HUES48 (cell line): ENCODE data around the gene ARL15.

Source experiments
- H3K27ac ChIP-seq: one replicate; pipeline ENCODE4 v1.7.0; 2013; ENCODE audit warnings: low read depth, low read length, inconsistent platforms
- H3K27me3 ChIP-seq: 2 replicates; pipeline ENCODE4 v1.6.1; 2013; ENCODE audit warnings: mild to moderate bottlenecking, low read length; ENCODE audit not compliant: control insufficient read depth, insufficient read depth
- H3K36me3 ChIP-seq: 2 replicates; pipeline ENCODE4 v1.6.1; 2013; ENCODE audit warnings: low read length; ENCODE audit not compliant: control insufficient read depth, insufficient read depth
- H3K4me1 ChIP-seq: 2 replicates; pipeline ENCODE4 v1.6.1; 2013; ENCODE audit warnings: mild to moderate bottlenecking, low read length; ENCODE audit not compliant: control insufficient read depth, insufficient read depth
- H3K4me3 ChIP-seq: 2 replicates; pipeline ENCODE4 v1.5.1; 2013; ENCODE audit warnings: mild to moderate bottlenecking, low read depth, low read length
- H3K9ac ChIP-seq: 2 replicates; pipeline ENCODE4 v1.6.1; 2013; ENCODE audit warnings: mild to moderate bottlenecking, low read depth, low read length, moderate library complexity
- H3K9me3 ChIP-seq: 2 replicates; pipeline ENCODE4 v1.6.1; 2013; ENCODE audit warnings: low read length; ENCODE audit not compliant: control insufficient read depth, insufficient read depth

The ARL15 gene

GRCh38 chr5:54117957-54118356, 192.4 kb downstream of the ARL15 start:
- no peaks in the 10 kb centered on the region for H3K4me1 ChIP-seq
- H3K9me3 ChIP-seq: no peaks in the 10 kb centered on the region
- no peak overlapping the region for H3K4me3 ChIP-seq
- H3K27me3 ChIP-seq: no peaks in the 10 kb centered on the region
- no peaks in the 10 kb centered on the region for H3K36me3 ChIP-seq
- H3K27ac ChIP-seq: no peak overlapping the region
- no peak overlapping the region for H3K9ac ChIP-seq

- Histone ChIP-seq H3K27me3 (no peaks in the 10 kb centered on the region), H3K36me3 (no peaks in the 10 kb centered on the region), H3K9me3 (no peaks in the 10 kb centered on the region)
These were observed 194.5 kb downstream of the ARL15 start for GRCh38 chr5:54115735-54116403.

GRCh38 chr5:54113060-54113459, 197.3 kb downstream of the ARL15 start:
- Histone ChIP-seq H3K9ac (no peak overlapping the region), H3K9me3 (no peaks in the 10 kb centered on the region), H3K36me3 (no peaks in the 10 kb centered on the region), H3K27me3 (no peaks in the 10 kb centered on the region), H3K27ac (no peak overlapping the region), H3K4me3 (no peak overlapping the region), H3K4me1 (peaks cover 5% of the 10 kb centered on the region; the same call in 1 of the 2 replicates)

More at GRCh38 chr5:54115735-54116403, 194.5 kb downstream of the ARL15 start:
- Histone ChIP-seq H3K27ac (no peak overlapping the region), H3K4me1 (no peaks in the 10 kb centered on the region), H3K4me3 (no peak overlapping the region), H3K9ac (no peak overlapping the region)

- H3K27ac ChIP-seq: no peak overlapping the region
- H3K4me1 ChIP-seq: peaks cover 5% of the 10 kb centered on the region; the same call in 1 of the 2 replicates
- H3K9me3 ChIP-seq: no peaks in the 10 kb centered on the region
- H3K36me3 ChIP-seq: no peaks in the 10 kb centered on the region
- H3K9ac ChIP-seq: no peak overlapping the region
- H3K27me3 ChIP-seq: no peaks in the 10 kb centered on the region
- no peak overlapping the region for H3K4me3 ChIP-seq
These were observed 200.6 kb downstream of the ARL15 start for GRCh38 chr5:54109626-54110330.

- H3K36me3 ChIP-seq: no peaks in the 10 kb centered on the region
- no peaks in the 10 kb centered on the region for H3K9me3 ChIP-seq
- no peaks in the 10 kb centered on the region for H3K27me3 ChIP-seq
- H3K4me1 ChIP-seq: peaks cover 12% of the 10 kb centered on the region
- no peak overlapping the region for H3K9ac ChIP-seq
- H3K4me3 ChIP-seq: no peak overlapping the region
- no peak overlapping the region for H3K27ac ChIP-seq
These were observed 202.2 kb downstream of the ARL15 start for GRCh38 chr5:54108136-54108535.

- Histone ChIP-seq H3K36me3 (no peaks in the 10 kb centered on the region), H3K27ac (no peak overlapping the region), H3K4me1 (peaks cover 18% of the 10 kb centered on the region), H3K4me3 (no peak overlapping the region), H3K9me3 (no peaks in the 10 kb centered on the region), H3K9ac (no peak overlapping the region), H3K27me3 (no peaks in the 10 kb centered on the region)
These were observed 206.5 kb downstream of the ARL15 start for GRCh38 chr5:54103871-54104270.

- H3K9me3 ChIP-seq: no peaks in the 10 kb centered on the region
- no peak overlapping the region for H3K27ac ChIP-seq
- no peak overlapping the region for H3K4me3 ChIP-seq
- H3K4me1 ChIP-seq: peaks cover 32% of the 10 kb centered on the region
- H3K36me3 ChIP-seq: no peaks in the 10 kb centered on the region
- H3K9ac ChIP-seq: no peak overlapping the region
- no peaks in the 10 kb centered on the region for H3K27me3 ChIP-seq
These were observed 212.1 kb downstream of the ARL15 start for GRCh38 chr5:54098267-54098666.

- Histone ChIP-seq H3K27ac (no peak overlapping the region), H3K4me1 (peaks cover 33% of the 10 kb centered on the region), H3K27me3 (no peaks in the 10 kb centered on the region), H3K4me3 (no peak overlapping the region), H3K9me3 (no peaks in the 10 kb centered on the region), H3K9ac (no peak overlapping the region), H3K36me3 (no peaks in the 10 kb centered on the region)
These were observed 214.4 kb downstream of the ARL15 start for GRCh38 chr5:54095969-54096368.

GRCh38 chr5:54094706-54095105, 215.7 kb downstream of the ARL15 start:
- no peak overlapping the region for H3K9ac ChIP-seq
- H3K36me3 ChIP-seq: no peaks in the 10 kb centered on the region
- no peaks in the 10 kb centered on the region for H3K9me3 ChIP-seq
- H3K4me1 ChIP-seq: peaks cover 40% of the 10 kb centered on the region
- H3K27me3 ChIP-seq: no peaks in the 10 kb centered on the region
- no peak overlapping the region for H3K27ac ChIP-seq
- H3K4me3 ChIP-seq: no peak overlapping the region

- no peak overlapping the region for H3K4me3 ChIP-seq
- H3K9ac ChIP-seq: no peak overlapping the region
- peaks cover 47% of the 10 kb centered on the region for H3K4me1 ChIP-seq
- no peaks in the 10 kb centered on the region for H3K36me3 ChIP-seq
- H3K27me3 ChIP-seq: no peaks in the 10 kb centered on the region
- H3K27ac ChIP-seq: no peak overlapping the region
- no peaks in the 10 kb centered on the region for H3K9me3 ChIP-seq
These were observed 216.5 kb downstream of the ARL15 start for GRCh38 chr5:54093861-54094260.

GRCh38 chr5:54093081-54093492, 217.3 kb downstream of the ARL15 start:
- Histone ChIP-seq H3K36me3 (no peaks in the 10 kb centered on the region), H3K27me3 (no peaks in the 10 kb centered on the region)

More at GRCh38 chr5:54093081-54093492, 217.3 kb downstream of the ARL15 start:
- no peak overlapping the region for H3K9ac ChIP-seq
- no peaks in the 10 kb centered on the region for H3K9me3 ChIP-seq
- no peak overlapping the region for H3K27ac ChIP-seq
- no peak overlapping the region for H3K4me3 ChIP-seq
- H3K4me1 ChIP-seq: peaks cover 50% of the 10 kb centered on the region
